ENCODE measurements around the gene PDE7B. TPM values are rescaled to one million over a fixed set of nuclear protein-coding genes. Genes with fewer than 3 reads are reported as not detected.

The PDE7B gene
- total RNA-seq, 4 donors from 2014 or later = 1.4 to 11.6 (median 3.5) TPM

DNA sequence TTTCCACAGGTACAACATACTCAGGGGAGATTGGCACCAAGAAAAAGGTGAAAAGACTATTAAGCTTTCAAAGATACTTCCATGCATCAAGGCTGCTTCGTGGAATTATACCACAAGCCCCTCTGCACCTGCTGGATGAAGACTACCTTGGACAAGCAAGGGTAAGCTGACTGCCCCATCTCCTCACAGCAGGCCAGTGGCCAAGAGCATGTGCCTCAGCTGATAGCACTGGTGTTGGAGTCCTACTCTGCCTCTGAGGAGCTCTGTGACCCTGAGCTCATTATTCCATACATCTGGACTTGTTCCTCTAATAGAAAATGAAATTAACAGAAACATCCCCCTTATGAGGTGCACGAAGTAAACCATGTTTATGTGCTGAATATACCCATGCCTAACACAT, 295.8 kb downstream of the PDE7B start:
- no peak overlapping the region for H3K27ac ChIP-seq
- no peak overlapping the region for H3K4me3 ChIP-seq
- H3K9me3 ChIP-seq = no peaks in the 10 kb centered on the region
- TF ChIP-seq POLR2A (IDR thresholded peaks at IDR 0.05) (no peak), CTCF (IDR thresholded peaks at IDR 0.05) (no peak)
- H3K27me3 ChIP-seq = no peaks in the 10 kb centered on the region
- H3K4me1 ChIP-seq = no peaks in the 10 kb centered on the region
- no peak for DNase-seq
- no peaks in the 10 kb centered on the region for H3K36me3 ChIP-seq

DNA sequence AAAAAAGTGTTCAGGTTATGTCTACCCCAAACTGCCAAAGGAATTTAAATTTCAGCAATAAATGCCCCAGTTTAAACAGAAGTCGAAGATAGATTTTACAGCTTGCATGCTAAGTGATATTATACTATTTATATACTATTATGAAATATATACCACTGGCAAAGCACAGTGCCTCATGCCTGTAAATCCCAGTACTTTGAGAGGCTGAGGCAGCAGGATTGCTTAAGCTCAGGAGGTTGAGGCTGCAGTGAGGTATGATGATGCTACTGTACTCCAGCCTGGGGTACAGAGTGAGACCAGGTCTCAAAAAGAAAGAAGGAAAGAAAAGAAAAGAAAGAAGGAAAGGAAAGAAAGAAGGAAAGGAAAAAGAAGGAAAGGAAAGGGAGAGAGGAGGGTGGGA, 296.6 kb downstream of the PDE7B start:
- no peak overlapping the region for H3K4me3 ChIP-seq
- no peaks in the 10 kb centered on the region for H3K36me3 ChIP-seq
- no peaks in the 10 kb centered on the region for H3K4me1 ChIP-seq
- H3K27me3 ChIP-seq = no peaks in the 10 kb centered on the region
- H3K27ac ChIP-seq = no peak overlapping the region
- TF ChIP-seq POLR2A (IDR thresholded peaks at IDR 0.05) = no peak
- no peak for TF ChIP-seq CTCF (IDR thresholded peaks at IDR 0.05)
- DNase-seq = no peak
- H3K9me3 ChIP-seq = no peaks in the 10 kb centered on the region

DNA sequence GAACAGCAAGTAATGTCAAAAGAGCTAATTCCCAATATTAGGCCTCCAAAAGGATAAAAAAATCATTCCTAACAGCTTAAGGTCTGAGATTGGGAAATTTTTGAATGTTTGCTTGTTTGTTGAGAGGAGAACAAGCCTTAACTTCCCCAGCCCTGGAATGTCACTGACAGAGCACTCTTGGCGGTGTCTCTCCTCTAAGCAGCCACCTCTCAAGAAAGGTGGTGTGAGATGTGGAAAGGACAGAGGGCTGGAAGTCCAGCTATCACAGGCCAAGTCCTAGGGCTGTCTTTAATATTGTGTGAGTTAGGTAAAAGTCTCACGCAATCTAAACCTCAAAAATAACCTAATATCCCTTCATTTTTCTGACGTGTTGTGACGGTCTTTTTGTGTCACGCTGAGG, 297.0 kb downstream of the PDE7B start:
- TF ChIP-seq POLR2A (IDR thresholded peaks at IDR 0.05) (no peak), CTCF (IDR thresholded peaks at IDR 0.05) (no peak)
- Histone ChIP-seq H3K4me1 (no peaks in the 10 kb centered on the region), H3K27ac (peak overlapping the region in 1 of 4 donors; percentile 13), H3K9me3 (no peaks in the 10 kb centered on the region), H3K36me3 (no peaks in the 10 kb centered on the region), H3K4me3 (no peak overlapping the region), H3K27me3 (no peaks in the 10 kb centered on the region)
- DNase-seq = no peak

- H3K9me3 ChIP-seq = no peaks in the 10 kb centered on the region
- DNase-seq = no peak
- H3K4me1 ChIP-seq = no peaks in the 10 kb centered on the region
- TF ChIP-seq CTCF (IDR thresholded peaks at IDR 0.05) (no peak), POLR2A (IDR thresholded peaks at IDR 0.05) (no peak)
- H3K27ac ChIP-seq = peak overlapping the region in 1 of 4 donors; percentile 13
- H3K27me3 ChIP-seq = no peaks in the 10 kb centered on the region
- H3K4me3 ChIP-seq = no peak overlapping the region
- no peaks in the 10 kb centered on the region for H3K36me3 ChIP-seq
These were observed 297.8 kb downstream of the PDE7B start for GRCh38 chr6:136149311-136149710.

GRCh38 chr6:136150961-136151360, 299.5 kb downstream of the PDE7B start:
- H3K27me3 ChIP-seq = no peaks in the 10 kb centered on the region
- TF ChIP-seq CTCF (IDR thresholded peaks at IDR 0.05) (no peak), POLR2A (IDR thresholded peaks at IDR 0.05) (no peak)
- H3K27ac ChIP-seq = no peak overlapping the region
- no peak for DNase-seq
- H3K4me3 ChIP-seq = no peak overlapping the region
- H3K4me1 ChIP-seq = no peaks in the 10 kb centered on the region
- H3K36me3 ChIP-seq = no peaks in the 10 kb centered on the region
- no peaks in the 10 kb centered on the region for H3K9me3 ChIP-seq

GRCh38 chr6:136153707-136154375, 302.3 kb downstream of the PDE7B start:
- Histone ChIP-seq H3K27ac (no peak overlapping the region), H3K4me3 (no peak overlapping the region), H3K4me1 (no peaks in the 10 kb centered on the region), H3K9me3 (no peaks in the 10 kb centered on the region), H3K36me3 (no peaks in the 10 kb centered on the region), H3K27me3 (no peaks in the 10 kb centered on the region)
- TF ChIP-seq CTCF (IDR thresholded peaks at IDR 0.05) (no peak), POLR2A (IDR thresholded peaks at IDR 0.05) (no peak)
- DNase-seq = no peak

All from Peyer's patch (tissue), 4 donors.